ENCODE results near the gene SRRD. TPM values are rescaled to one million over a fixed set of nuclear protein-coding genes. Genes with fewer than 3 reads are reported as not detected.

The SRRD gene
- total RNA-seq, 3 donors from 2014 or later: 8.8 to 17.4 (median 15.0) TPM

DNA sequence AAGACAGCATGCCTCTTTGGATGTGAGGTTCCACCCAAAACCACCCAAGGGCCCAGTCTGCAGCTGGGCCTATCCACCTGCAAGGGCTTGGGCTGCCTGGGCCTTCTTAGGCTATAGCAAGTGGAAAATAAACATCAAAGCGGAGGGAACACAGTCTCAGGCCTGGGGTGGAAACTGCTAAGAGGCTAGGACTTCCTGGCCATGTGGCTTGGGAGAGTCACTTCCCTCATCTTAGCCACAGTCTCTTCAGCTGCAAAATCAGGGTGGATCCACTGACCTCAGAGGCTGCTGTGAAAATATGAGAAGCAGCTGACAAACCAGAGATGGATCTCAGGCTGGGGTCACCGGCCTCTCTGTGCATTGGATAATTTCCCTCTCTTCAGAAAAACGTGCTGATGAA is 59.2 kb downstream of the SRRD start:
- Histone ChIP-seq H3K27me3 (no peaks in the 10 kb centered on the region), H3K9me3 (no peaks in the 10 kb centered on the region), H3K27ac (no peak overlapping the region), H3K4me1 (no peaks in the 10 kb centered on the region), H3K4me3 (no peak overlapping the region), H3K36me3 (no peaks in the 10 kb centered on the region)
- TF ChIP-seq, protein P1, sequence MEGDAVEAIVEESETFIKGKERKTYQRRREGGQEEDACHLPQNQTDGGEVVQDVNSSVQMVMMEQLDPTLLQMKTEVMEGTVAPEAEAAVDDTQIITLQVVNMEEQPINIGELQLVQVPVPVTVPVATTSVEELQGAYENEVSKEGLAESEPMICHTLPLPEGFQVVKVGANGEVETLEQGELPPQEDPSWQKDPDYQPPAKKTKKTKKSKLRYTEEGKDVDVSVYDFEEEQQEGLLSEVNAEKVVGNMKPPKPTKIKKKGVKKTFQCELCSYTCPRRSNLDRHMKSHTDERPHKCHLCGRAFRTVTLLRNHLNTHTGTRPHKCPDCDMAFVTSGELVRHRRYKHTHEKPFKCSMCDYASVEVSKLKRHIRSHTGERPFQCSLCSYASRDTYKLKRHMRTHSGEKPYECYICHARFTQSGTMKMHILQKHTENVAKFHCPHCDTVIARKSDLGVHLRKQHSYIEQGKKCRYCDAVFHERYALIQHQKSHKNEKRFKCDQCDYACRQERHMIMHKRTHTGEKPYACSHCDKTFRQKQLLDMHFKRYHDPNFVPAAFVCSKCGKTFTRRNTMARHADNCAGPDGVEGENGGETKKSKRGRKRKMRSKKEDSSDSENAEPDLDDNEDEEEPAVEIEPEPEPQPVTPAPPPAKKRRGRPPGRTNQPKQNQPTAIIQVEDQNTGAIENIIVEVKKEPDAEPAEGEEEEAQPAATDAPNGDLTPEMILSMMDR (IDR thresholded peaks at IDR 0.05): no peak
- TF ChIP-seq POLR2A (IDR thresholded peaks at IDR 0.05) (no peak), POLR2AphosphoS5 (IDR thresholded peaks at IDR 0.05) (no peak)
- no peak for DNase-seq (ENCODE audit: low spot score in 2 of 2)
- intact Hi-C loops (cut with DNase I; ENCODE audit: low total_unique reads): no loop called here

Other genes starting within 250 kb of the SRRD start
- gene ASPHD2, start 54.6 kb upstream of the SRRD start, total RNA-seq: 1 to 10 TPM in 1 of 3 donors, under 1 TPM in 2; 0.59 to 1.3 (median 0.64) TPM
- 10 to 100 TPM; 29.0 to 43.6 (median 35.4) TPM for gene HPS4, start 94 bp upstream of the SRRD start, total RNA-seq
- 10 to 100 TPM; 27.5 to 34.5 (median 29.0) TPM for gene TFIP11, start 28.6 kb downstream of the SRRD start, total RNA-seq
- gene TPST2, start 106.3 kb downstream of the SRRD start, total RNA-seq: 10 to 100 TPM; 36.6 to 81.9 (median 59.8) TPM
- 1 to 10 TPM in 1 of 3 donors, not detected in 2; 2.6 TPM for gene CRYBB1, start 134.2 kb downstream of the SRRD start, total RNA-seq
- not detected for gene CRYBA4, start 138.1 kb downstream of the SRRD start, total RNA-seq
- gene MIAT, start 173.7 kb downstream of the SRRD start, total RNA-seq: 1 to 10 TPM in 2 of 3 donors, under 1 TPM in 1; 0.80 to 2.3 (median 1.9) TPM

All from breast epithelium (tissue), 4 donors.